Body of pancreas (tissue), 4 donors: ENCODE data around the gene PLAAT4.

ENCODE experiments used
- POLR2A ChIP-seq, 3 donors: fragments of 450-650 bp; IDR thresholded peaks; one replicate each; pipeline ENCODE4 v1.6.1; 2016; ENCODE audit warnings: antibody characterized with exemption in 3 of 3, mild to moderate bottlenecking in 2 of 3
- TF ChIP-seq, protein P1 (sequence below), 7 experiments: fragments of 450-650 bp in 4 of 7; fragments of 200-600 bp in 3 of 7; sonication (generic) in 3 of 7; IDR thresholded peaks; one replicate each; pipeline ENCODE4 v1.5.1; 2016 to 2019; ENCODE audit warnings: antibody characterized with exemption in 7 of 7

DNA sequence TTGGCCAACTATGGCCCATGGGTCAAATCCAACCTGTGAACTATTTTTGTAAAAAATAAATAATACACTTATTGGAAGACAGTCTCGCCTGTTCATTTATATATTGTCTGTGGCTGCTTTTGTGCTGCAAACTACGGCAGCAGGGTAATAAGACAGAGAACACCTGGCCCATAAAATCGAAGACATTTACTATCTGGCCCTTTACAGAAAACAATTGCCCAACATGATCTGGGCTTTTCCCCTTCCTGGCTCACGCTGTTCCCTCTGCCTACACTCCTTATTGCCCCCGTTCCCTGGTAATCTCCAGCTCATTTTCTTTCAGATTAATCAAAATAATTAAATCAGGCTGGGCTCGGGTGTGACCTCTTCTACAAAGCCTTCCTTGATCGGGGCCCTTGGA lies 21.0 kb downstream of the PLAAT4 start:
- TF ChIP-seq, protein P1, sequence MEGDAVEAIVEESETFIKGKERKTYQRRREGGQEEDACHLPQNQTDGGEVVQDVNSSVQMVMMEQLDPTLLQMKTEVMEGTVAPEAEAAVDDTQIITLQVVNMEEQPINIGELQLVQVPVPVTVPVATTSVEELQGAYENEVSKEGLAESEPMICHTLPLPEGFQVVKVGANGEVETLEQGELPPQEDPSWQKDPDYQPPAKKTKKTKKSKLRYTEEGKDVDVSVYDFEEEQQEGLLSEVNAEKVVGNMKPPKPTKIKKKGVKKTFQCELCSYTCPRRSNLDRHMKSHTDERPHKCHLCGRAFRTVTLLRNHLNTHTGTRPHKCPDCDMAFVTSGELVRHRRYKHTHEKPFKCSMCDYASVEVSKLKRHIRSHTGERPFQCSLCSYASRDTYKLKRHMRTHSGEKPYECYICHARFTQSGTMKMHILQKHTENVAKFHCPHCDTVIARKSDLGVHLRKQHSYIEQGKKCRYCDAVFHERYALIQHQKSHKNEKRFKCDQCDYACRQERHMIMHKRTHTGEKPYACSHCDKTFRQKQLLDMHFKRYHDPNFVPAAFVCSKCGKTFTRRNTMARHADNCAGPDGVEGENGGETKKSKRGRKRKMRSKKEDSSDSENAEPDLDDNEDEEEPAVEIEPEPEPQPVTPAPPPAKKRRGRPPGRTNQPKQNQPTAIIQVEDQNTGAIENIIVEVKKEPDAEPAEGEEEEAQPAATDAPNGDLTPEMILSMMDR (IDR thresholded peaks at IDR 0.05) = no peak
- TF ChIP-seq POLR2A (IDR thresholded peaks at IDR 0.05) = no peak
